ENCODE results near the gene XPOT. TPM values are rescaled to one million over a fixed set of nuclear protein-coding genes. Genes with fewer than 3 reads are reported as not detected.

The XPOT gene
- total RNA-seq, 1 experiment from 2014 or later, result 69.4 TPM

GRCh38 chr12:64411427-64411826, 7.2 kb downstream of the XPOT start:
- in situ Hi-C loops (cut with HindIII; ENCODE audit: low sequenced_read_pairs), result no loop called here
- DNase-seq (ENCODE audit: low spot score), result no peak

DNA sequence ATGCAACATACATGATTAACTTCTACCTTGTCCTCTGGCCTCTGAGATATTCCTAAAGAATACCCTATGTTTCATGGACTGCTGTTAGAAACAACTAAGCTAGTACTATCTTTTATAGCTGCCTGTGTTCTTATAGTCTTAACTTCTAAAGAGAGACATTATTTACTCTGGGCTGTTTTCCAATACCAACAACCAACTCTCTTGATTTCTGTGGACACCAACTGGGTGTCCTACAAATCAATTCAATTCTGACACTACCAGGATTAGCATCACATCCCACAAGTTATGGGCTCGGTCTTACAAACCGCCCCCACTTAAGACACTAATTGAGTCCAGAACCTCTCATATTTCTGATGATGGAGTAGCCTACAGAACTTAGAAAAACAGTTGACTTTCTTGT, 8.3 kb downstream of the XPOT start:
- in situ Hi-C loops (cut with HindIII; ENCODE audit: low sequenced_read_pairs), result no loop called here
- no peak for DNase-seq (ENCODE audit: low spot score)

- no peak for DNase-seq (ENCODE audit: low spot score)
- in situ Hi-C loops (cut with HindIII; ENCODE audit: low sequenced_read_pairs), result no loop called here
Measured at GRCh38 chr12:64413884-64414283, 9.7 kb downstream of the XPOT start.

- in situ Hi-C loops (cut with HindIII; ENCODE audit: low sequenced_read_pairs), result no loop called here
- no peak for DNase-seq (ENCODE audit: low spot score)
Measured at GRCh38 chr12:64418209-64418608, 14.0 kb downstream of the XPOT start.

- no peak for DNase-seq (ENCODE audit: low spot score)
- in situ Hi-C loops (cut with HindIII; ENCODE audit: low sequenced_read_pairs), result no loop called here
Measured at GRCh38 chr12:64419696-64420095, 15.5 kb downstream of the XPOT start.

GRCh38 chr12:64427988-64428387, 23.8 kb downstream of the XPOT start:
- DNase-seq (ENCODE audit: low spot score), result no peak
- in situ Hi-C loops (cut with HindIII; ENCODE audit: low sequenced_read_pairs), result no loop called here

- DNase-seq (ENCODE audit: low spot score), result no peak
- in situ Hi-C loops (cut with HindIII; ENCODE audit: low sequenced_read_pairs), result no loop called here
Measured at GRCh38 chr12:64428956-64429355, 24.8 kb downstream of the XPOT start.

DNA sequence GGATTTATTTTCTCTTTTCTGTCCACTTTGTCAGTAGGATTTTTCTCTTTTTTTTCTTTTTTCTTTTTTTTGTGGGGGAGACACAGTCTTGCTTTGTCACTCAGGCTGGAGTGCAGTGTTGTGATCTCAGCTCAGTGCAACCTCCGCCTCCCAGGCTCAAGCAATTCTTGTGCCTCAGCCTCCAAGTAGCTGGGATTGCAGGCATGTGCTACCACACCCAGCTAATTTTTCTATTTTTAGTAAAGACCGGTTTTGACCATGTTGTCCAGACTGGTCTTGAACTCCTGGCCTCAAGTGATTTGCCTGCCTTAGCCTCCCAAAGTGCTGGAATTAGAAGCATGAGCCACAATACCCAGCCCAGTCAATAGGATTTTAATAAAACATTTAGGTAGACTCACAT, 26.7 kb downstream of the XPOT start:
- in situ Hi-C loops (cut with HindIII; ENCODE audit: low sequenced_read_pairs), result no loop called here
- no peak for DNase-seq (ENCODE audit: low spot score)

GRCh38 chr12:64431791-64432190, 27.6 kb downstream of the XPOT start:
- DNase-seq (ENCODE audit: low spot score), result no peak
- in situ Hi-C loops (cut with HindIII; ENCODE audit: low sequenced_read_pairs), result no loop called here

GRCh38 chr12:64433915-64434314, 29.7 kb downstream of the XPOT start:
- in situ Hi-C loops (cut with HindIII; ENCODE audit: low sequenced_read_pairs), result no loop called here
- DNase-seq (ENCODE audit: low spot score), result no peak

DNA sequence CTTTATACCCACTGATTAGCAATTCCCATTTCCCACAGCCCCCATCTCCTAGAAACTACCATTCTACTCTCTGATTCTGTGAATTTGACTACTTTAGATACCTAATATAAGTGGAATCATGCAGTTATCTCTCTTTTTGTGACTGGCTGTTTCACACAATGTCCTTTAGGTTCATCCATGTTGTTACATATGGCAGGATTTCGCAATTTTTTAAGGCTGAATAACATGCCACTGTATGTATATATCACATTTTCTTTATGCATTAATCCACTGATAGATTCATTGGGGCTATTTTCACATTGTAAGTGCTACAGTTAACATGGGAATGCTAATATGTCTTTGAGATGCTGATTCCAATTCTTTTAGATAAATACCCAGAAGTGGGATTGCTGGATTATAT, 35.9 kb downstream of the XPOT start:
- in situ Hi-C loops (cut with HindIII; ENCODE audit: low sequenced_read_pairs), result no loop called here
- DNase-seq (ENCODE audit: low spot score), result no peak

GRCh38 chr12:64445490-64445889, 41.3 kb downstream of the XPOT start:
- in situ Hi-C loops (cut with HindIII; ENCODE audit: low sequenced_read_pairs), result no loop called here
- no peak for DNase-seq (ENCODE audit: low spot score)

DNA sequence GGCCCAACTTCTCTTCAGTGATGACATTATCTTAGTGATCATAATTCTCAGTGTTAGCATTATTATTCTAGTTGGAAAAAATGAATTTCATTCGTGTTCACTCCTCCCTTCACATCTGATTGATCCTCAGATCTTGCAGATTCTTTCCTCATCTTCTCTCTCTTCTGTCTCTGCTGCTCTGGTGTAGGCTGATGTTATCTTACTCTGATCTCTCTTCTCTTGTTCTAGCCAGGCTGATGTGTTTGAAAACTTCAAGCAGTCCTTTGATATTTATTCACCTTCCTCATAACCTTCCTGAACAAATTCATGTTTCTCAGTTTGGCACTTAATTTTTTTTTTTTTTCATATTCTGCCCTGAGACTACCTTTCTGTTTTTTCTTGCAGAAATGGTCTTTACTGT, 42.1 kb downstream of the XPOT start:
- DNase-seq (ENCODE audit: low spot score), result no peak
- in situ Hi-C loops (cut with HindIII; ENCODE audit: low sequenced_read_pairs), result no loop called here

DNA sequence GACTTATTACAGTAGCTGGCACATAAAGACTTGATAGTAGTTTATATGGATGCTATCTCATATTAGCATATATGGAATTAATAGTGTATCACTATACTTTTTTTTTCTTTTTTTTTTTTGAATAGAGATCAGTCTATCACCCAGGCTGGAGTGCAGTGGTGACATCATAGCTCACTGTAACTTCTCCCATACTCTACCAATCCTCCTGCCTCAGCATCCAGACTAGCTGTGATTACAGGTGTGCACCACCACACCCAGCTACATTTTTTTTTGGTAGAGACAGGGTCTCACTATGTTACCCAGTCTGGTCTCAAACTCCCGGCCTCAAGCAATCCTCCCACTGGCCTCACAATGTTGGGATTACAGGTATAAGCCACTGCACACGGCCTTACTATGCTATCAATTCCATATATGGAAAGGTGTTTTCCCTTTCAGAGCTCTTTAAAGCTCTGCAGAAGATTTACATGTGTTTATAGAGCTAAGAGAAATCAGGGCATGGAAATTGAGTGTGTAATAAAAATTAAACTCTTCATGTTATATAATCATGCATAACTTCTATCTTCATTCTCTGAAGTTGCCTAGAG, 46.0 kb downstream of the XPOT start:
- in situ Hi-C loops (cut with HindIII; ENCODE audit: low sequenced_read_pairs), result no loop called here
- no peak for DNase-seq (ENCODE audit: low spot score)

DNA sequence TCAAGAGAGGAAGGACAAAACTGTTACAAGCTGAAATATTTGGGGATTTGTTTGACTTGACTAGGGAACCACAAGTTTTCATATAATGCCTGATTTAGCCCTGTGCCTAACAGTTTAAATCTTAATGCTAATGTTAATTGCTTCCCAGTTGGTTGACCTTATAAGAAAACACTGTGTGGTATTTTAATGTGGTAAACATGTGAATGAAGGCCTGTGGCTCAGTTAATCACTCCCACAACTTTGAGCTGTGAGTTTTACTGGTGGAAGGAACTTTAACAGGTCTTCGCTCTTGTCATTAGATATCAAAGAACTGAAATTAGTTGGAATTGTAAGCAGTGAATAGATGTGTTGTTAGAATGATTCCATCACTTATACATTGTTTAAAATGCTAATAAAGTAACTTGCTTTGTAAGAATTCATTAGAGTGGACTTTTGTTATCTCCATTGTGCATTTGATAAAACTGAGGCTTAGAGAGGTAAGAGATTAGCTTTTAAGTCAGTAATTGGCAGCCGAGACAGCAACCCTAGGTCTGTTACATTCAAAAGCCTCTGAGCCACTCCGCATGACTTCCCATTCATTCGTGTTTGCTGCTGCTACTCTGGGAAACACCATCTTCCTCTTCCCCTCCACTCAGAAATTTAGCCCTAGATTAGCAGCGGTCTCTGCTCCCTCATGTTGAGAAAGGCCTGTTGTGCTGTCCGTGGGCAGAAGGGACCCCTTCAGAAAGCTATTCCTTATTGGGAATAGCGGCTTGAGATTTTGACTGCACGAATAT, 46.7 kb downstream of the XPOT start:
- in situ Hi-C loops (cut with HindIII; ENCODE audit: low sequenced_read_pairs), result no loop called here
- DNase-seq (ENCODE audit: low spot score), result peak; percentile 47

DNA sequence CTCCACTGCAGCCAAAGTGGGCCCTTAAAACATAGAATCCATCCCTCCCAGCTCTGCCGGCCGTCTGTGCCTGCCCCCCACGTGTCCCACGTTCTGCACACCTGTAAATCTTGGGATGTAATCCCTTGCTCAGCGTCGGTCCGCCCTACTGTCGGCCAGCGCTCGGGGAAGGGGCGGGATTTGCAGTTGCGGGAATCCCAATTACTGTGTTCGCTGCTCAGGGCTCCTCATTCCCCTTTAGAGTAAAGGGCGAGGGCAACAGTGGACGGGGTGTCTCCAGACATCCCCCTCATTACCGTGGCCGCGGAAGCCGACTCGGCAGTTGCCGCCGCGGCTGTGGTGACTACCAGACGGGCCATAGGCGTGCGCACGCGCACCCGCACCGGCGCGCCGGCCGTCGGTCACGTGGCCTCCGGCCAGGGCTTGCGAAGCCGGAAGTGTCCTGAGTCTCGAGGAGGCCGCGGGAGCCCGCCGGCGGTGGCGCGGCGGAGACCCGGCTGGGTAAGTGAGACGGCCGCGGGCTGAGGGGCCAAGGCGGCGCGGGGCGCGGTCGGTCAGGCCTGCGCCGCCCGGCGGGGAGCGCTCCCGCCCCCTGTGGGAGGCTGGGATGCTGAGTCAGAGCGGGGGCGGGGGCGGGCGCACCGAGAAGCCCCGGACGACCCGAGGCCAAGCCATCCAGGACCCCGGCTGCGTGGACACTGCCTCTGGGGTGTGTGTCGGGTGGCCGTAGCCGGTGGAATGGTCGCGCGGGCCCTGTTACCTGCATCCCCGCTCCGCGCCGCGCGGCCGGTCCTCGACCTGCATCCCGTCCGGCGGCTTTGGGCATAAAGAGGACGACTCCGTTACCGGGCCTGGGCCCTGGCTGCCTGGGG, 47.7 kb downstream of the XPOT start, which contains the start of gene TBK1:
Gene TBK1, plus strand, starts transcription at position 434 of the 872 bp plus-strand sequence. CDS start 3,751 bp downstream, outside the sequence.
- in situ Hi-C loops (cut with HindIII; ENCODE audit: low sequenced_read_pairs), result no loop called here

GRCh38 chr12:64452559-64453329, 48.6 kb downstream of the XPOT start:
- DNase-seq (ENCODE audit: low spot score), result peak; percentile 43
- in situ Hi-C loops (cut with HindIII; ENCODE audit: low sequenced_read_pairs), result no loop called here

More for the DNA sequence above, 47.7 kb downstream of the XPOT start, which contains the start of gene TBK1:
- peak; percentile 83 for DNase-seq (ENCODE audit: low spot score)

GRCh38 chr12:64455506-64455905, 51.3 kb downstream of the XPOT start:
- no peak for DNase-seq (ENCODE audit: low spot score)
- in situ Hi-C loops (cut with HindIII; ENCODE audit: low sequenced_read_pairs), result no loop called here

- in situ Hi-C loops (cut with HindIII; ENCODE audit: low sequenced_read_pairs), result no loop called here
Measured at GRCh38 chr12:64456119-64456518, 51.9 kb downstream of the XPOT start.

More at GRCh38 chr12:64456119-64456518, 51.9 kb downstream of the XPOT start:
- no peak for DNase-seq (ENCODE audit: low spot score)

Data from G401 (cell line).